Caki2 (cell line): Measurements from ENCODE around the gene GRID1. TPM values are rescaled to one million over a fixed set of nuclear protein-coding genes. Genes with fewer than 3 reads are reported as not detected.

Experiments
- DNase-seq: peaks from one replicate; pipeline ENCODE4 v3.0.0-alpha.2; 2015; ENCODE audit warnings: low read depth
- in situ Hi-C: cut with HindIII; loops from 2 replicates; pipeline ENCODE4 v1.10.0; 2016; ENCODE audit warnings: low sequenced_read_pairs, low pct_unique_long_range_greater_than_20kb, mixed read lengths
- total RNA-seq: library from RNA; depleted of rRNA; stranded (reverse); fragments of >200 nt; shearing (Covaris generic); gene quantifications from 2 replicates; pipeline ENCODE4 v1.2.3, GENCODE V29; 2014; ENCODE audit warnings: low replicate concordance; rRNA removed

GRID1 gene
- total RNA-seq, 1 experiment from 2014 or later: 2.6 TPM

- DNase-seq: no peak
- in situ Hi-C loops: no loop called here
Measured at GRCh38 chr10:85600026-85600743, 766.4 kb downstream of the GRID1 start.

- in situ Hi-C loops: no loop called here
Measured at GRCh38 chr10:85599081-85599480, 767.5 kb downstream of the GRID1 start.

GRCh38 chr10:85598646-85599045 lies 767.9 kb downstream of the GRID1 start:
- no peak for DNase-seq
- in situ Hi-C loops: no loop called here

More at GRCh38 chr10:85599081-85599480, 767.5 kb downstream of the GRID1 start:
- no peak for DNase-seq

GRCh38 chr10:85597006-85597405 lies 769.6 kb downstream of the GRID1 start:
- no peak for DNase-seq
- in situ Hi-C loops: no loop called here

- DNase-seq: no peak
- in situ Hi-C loops: no loop called here
Measured at GRCh38 chr10:85596389-85596788, 770.2 kb downstream of the GRID1 start.

- in situ Hi-C loops: no loop called here
- DNase-seq: no peak
Measured at GRCh38 chr10:85594239-85594638, 772.4 kb downstream of the GRID1 start.

GRCh38 chr10:85593226-85593772 lies 773.3 kb downstream of the GRID1 start:
- no peak for DNase-seq
- in situ Hi-C loops: no loop called here

- no peak for DNase-seq
- in situ Hi-C loops: no loop called here
Measured at GRCh38 chr10:85581371-85581770, 785.2 kb downstream of the GRID1 start.

- DNase-seq: no peak
- in situ Hi-C loops: no loop called here
Measured at GRCh38 chr10:85580585-85580984, 786.0 kb downstream of the GRID1 start.

GRCh38 chr10:85578860-85579259 lies 787.7 kb downstream of the GRID1 start:
- DNase-seq: no peak
- in situ Hi-C loops: no loop called here

GRCh38 chr10:85575441-85575840 lies 791.2 kb downstream of the GRID1 start:
- DNase-seq: no peak
- in situ Hi-C loops: no loop called here

GRCh38 chr10:85570871-85571270 lies 795.7 kb downstream of the GRID1 start:
- DNase-seq: no peak
- in situ Hi-C loops: no loop called here

- no peak for DNase-seq
- in situ Hi-C loops: no loop called here
Measured at GRCh38 chr10:85565381-85565780, 801.2 kb downstream of the GRID1 start.

GRCh38 chr10:85558533-85558932 lies 808.1 kb downstream of the GRID1 start:
- peak; percentile 5 for DNase-seq
- in situ Hi-C loops: no loop called here

GRCh38 chr10:85557706-85558105 lies 808.9 kb downstream of the GRID1 start:
- no peak for DNase-seq
- in situ Hi-C loops: no loop called here

- in situ Hi-C loops: no loop called here
- DNase-seq: no peak
Measured at GRCh38 chr10:85557077-85557476, 809.5 kb downstream of the GRID1 start.

Other genes starting within 250 kb of the GRID1 start
- gene WAPL, start 155.0 kb upstream of the GRID1 start, total RNA-seq: 21.8 and 36.0 TPM in 2 replicates